Measurements from ENCODE around the gene PRKN.

The PRKN gene

GRCh38 chr6:161641175-161641574 is 1086.4 kb downstream of the PRKN start:
- Histone ChIP-seq H3K27me3 (no peaks in the 10 kb centered on the region), H3K36me3 (no peaks in the 10 kb centered on the region), H3K9me3 (no peaks in the 10 kb centered on the region), H3K4me3 (no peak overlapping the region), H3K4me1 (no peaks in the 10 kb centered on the region), H3K27ac (no peak overlapping the region)
- no peak for TF ChIP-seq CTCF (IDR thresholded peaks at IDR 0.05)
- no peak for DNase-seq
- intact Hi-C loops (cut with DNase I; ENCODE audit: low total_unique reads) = no loop called here

- no peak overlapping the region for H3K27ac ChIP-seq
- H3K36me3 ChIP-seq = no peaks in the 10 kb centered on the region
- no peaks in the 10 kb centered on the region for H3K4me1 ChIP-seq
- H3K4me3 ChIP-seq = no peak overlapping the region
- no peaks in the 10 kb centered on the region for H3K27me3 ChIP-seq
- intact Hi-C loops (cut with DNase I; ENCODE audit: low total_unique reads) = no loop called here
- no peak for DNase-seq
- no peaks in the 10 kb centered on the region for H3K9me3 ChIP-seq
- TF ChIP-seq CTCF (IDR thresholded peaks at IDR 0.05) = no peak
Measured at GRCh38 chr6:161639772-161640171, 1087.8 kb downstream of the PRKN start.

GRCh38 chr6:161637658-161638057 is 1089.9 kb downstream of the PRKN start:
- Histone ChIP-seq H3K4me3 (no peak overlapping the region), H3K9me3 (no peaks in the 10 kb centered on the region), H3K27me3 (no peaks in the 10 kb centered on the region), H3K4me1 (peaks cover 0 to 2% (median 0%) of the 10 kb centered on the region in 4 donors), H3K27ac (no peak overlapping the region), H3K36me3 (no peaks in the 10 kb centered on the region)
- intact Hi-C loops (cut with DNase I; ENCODE audit: low total_unique reads) = no loop called here
- DNase-seq = no peak
- TF ChIP-seq CTCF (IDR thresholded peaks at IDR 0.05) = no peak

GRCh38 chr6:161636882-161637430 is 1090.6 kb downstream of the PRKN start:
- H3K27me3 ChIP-seq = no peaks in the 10 kb centered on the region
- no peaks in the 10 kb centered on the region for H3K36me3 ChIP-seq
- no peak for DNase-seq
- no peak for TF ChIP-seq CTCF (IDR thresholded peaks at IDR 0.05)
- peaks cover 0 to 7% (median 2%) of the 10 kb centered on the region in 4 donors for H3K4me1 ChIP-seq
- intact Hi-C loops (cut with DNase I; ENCODE audit: low total_unique reads) = no loop called here
- no peak overlapping the region for H3K4me3 ChIP-seq
- H3K9me3 ChIP-seq = no peaks in the 10 kb centered on the region
- H3K27ac ChIP-seq = no peak overlapping the region

GRCh38 chr6:161635975-161636374 is 1091.6 kb downstream of the PRKN start:
- intact Hi-C loops (cut with DNase I; ENCODE audit: low total_unique reads) = no loop called here
- no peaks in the 10 kb centered on the region for H3K27me3 ChIP-seq
- H3K27ac ChIP-seq = no peak overlapping the region
- H3K4me1 ChIP-seq = peaks cover 0 to 17% (median 10%) of the 10 kb centered on the region in 4 donors
- no peaks in the 10 kb centered on the region for H3K36me3 ChIP-seq
- H3K4me3 ChIP-seq = no peak overlapping the region
- H3K9me3 ChIP-seq = no peaks in the 10 kb centered on the region
- TF ChIP-seq CTCF (IDR thresholded peaks at IDR 0.05) = no peak
- DNase-seq = no peak

- no peaks in the 10 kb centered on the region for H3K36me3 ChIP-seq
Measured at GRCh38 chr6:161634916-161635315, 1092.7 kb downstream of the PRKN start.

More at GRCh38 chr6:161634916-161635315, 1092.7 kb downstream of the PRKN start:
- TF ChIP-seq CTCF (IDR thresholded peaks at IDR 0.05) = no peak
- intact Hi-C loops (cut with DNase I; ENCODE audit: low total_unique reads) = no loop called here
- H3K4me1 ChIP-seq = peaks cover 0 to 23% (median 15%) of the 10 kb centered on the region in 4 donors
- no peak overlapping the region for H3K4me3 ChIP-seq
- H3K27me3 ChIP-seq = no peaks in the 10 kb centered on the region
- no peaks in the 10 kb centered on the region for H3K9me3 ChIP-seq
- H3K27ac ChIP-seq = no peak overlapping the region
- DNase-seq = no peak

Data from tibial artery (tissue), 4 donors.